AG09309 (cell line): Measurements from ENCODE around the gene DFFB.

ENCODE experiments used
- DNase-seq: peaks from one replicate; pipeline ENCODE4 v3.0.0-alpha.2; 2010; ENCODE audit warnings: low read depth
- H3K4me3 ChIP-seq: 2 replicates; pipeline ENCODE4 v1.5.1; 2011; ENCODE audit warnings: mild to moderate bottlenecking, low read depth, low read length, moderate library complexity; ENCODE audit not compliant: control insufficient read depth
- CTCF ChIP-seq: IDR thresholded peaks from 2 replicates; pipeline ENCODE4 v1.5.1; 2011; ENCODE audit warnings: mild to moderate bottlenecking, low read depth, low read length, inconsistent platforms; ENCODE audit not compliant: insufficient read depth, control insufficient read depth; ENCODE audit errors: missing control alignments

The DFFB gene

GRCh38 chr1:3902571-3903091, 45.4 kb downstream of the DFFB start:
- no peak for DNase-seq
- no peak for TF ChIP-seq CTCF
- H3K4me3 ChIP-seq, result no peak overlapping the region

- no peak for TF ChIP-seq CTCF
- no peak overlapping the region for H3K4me3 ChIP-seq
- DNase-seq, result no peak
Observed at GRCh38 chr1:3903141-3904005, 46.1 kb downstream of the DFFB start.

- TF ChIP-seq CTCF, result no peak
- no peak overlapping the region for H3K4me3 ChIP-seq
- DNase-seq, result no peak
Observed at GRCh38 chr1:3904006-3904842, 46.9 kb downstream of the DFFB start.

- TF ChIP-seq CTCF, result no peak
- DNase-seq, result no peak
- no peak overlapping the region for H3K4me3 ChIP-seq
Observed at GRCh38 chr1:3904843-3905185, 47.5 kb downstream of the DFFB start.

GRCh38 chr1:3905266-3905952, 48.1 kb downstream of the DFFB start:
- DNase-seq, result no peak
- no peak for TF ChIP-seq CTCF
- no peak overlapping the region for H3K4me3 ChIP-seq

GRCh38 chr1:3905953-3906671, 48.8 kb downstream of the DFFB start:
- H3K4me3 ChIP-seq, result no peak overlapping the region
- DNase-seq, result no peak
- no peak for TF ChIP-seq CTCF
